ENCODE results near the gene ADGRF1. TPM values are rescaled to one million over a fixed set of nuclear protein-coding genes. Genes with fewer than 3 reads are reported as not detected.

ADGRF1 gene
- total RNA-seq, 1 experiment from 2014 or later: 256 TPM

DNA sequence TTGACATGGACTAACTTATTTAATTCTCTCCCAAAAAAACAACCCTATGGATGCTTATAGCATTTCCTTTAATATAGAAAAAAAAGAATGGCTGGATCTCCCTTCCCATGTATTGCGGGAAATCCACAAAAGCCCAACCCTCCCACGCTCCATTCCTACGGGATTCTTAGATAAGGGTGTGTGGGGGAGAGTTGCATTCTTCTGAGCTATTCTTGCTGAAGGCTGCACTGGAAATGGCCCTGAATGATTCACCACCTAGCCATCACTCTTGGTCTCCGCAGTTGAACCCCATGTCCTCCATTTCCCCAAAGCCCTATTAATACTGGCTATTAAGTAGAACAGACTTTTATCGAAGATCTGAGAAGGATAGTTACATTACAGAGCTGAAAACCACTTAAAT is 78.5 kb downstream of the ADGRF1 start:
- CTCF ChIA-PET: no interaction called here
- H3K27ac Mint-ChIP-seq (ENCODE audit: unreplicated experiment): no peak overlapping the region
- intact Hi-C loops (cut with micrococcal nuclease; ENCODE audit: unreplicated experiment): no loop called here
- TF ChIP-seq, protein P1, sequence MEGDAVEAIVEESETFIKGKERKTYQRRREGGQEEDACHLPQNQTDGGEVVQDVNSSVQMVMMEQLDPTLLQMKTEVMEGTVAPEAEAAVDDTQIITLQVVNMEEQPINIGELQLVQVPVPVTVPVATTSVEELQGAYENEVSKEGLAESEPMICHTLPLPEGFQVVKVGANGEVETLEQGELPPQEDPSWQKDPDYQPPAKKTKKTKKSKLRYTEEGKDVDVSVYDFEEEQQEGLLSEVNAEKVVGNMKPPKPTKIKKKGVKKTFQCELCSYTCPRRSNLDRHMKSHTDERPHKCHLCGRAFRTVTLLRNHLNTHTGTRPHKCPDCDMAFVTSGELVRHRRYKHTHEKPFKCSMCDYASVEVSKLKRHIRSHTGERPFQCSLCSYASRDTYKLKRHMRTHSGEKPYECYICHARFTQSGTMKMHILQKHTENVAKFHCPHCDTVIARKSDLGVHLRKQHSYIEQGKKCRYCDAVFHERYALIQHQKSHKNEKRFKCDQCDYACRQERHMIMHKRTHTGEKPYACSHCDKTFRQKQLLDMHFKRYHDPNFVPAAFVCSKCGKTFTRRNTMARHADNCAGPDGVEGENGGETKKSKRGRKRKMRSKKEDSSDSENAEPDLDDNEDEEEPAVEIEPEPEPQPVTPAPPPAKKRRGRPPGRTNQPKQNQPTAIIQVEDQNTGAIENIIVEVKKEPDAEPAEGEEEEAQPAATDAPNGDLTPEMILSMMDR (IDR thresholded peaks at IDR 0.05; ENCODE audit: unreplicated experiment): no peak
- H3K27me3 Mint-ChIP-seq (ENCODE audit: unreplicated experiment): no peaks in the 10 kb centered on the region
- H3K4me3 Mint-ChIP-seq (ENCODE audit: low read depth, unreplicated experiment): no peak overlapping the region
- BruUV-seq (replicated peaks): no TSS peak
- H3K4me1 Mint-ChIP-seq (ENCODE audit: low read depth, unreplicated experiment): peaks cover 15% of the 10 kb centered on the region
- no peaks in the 10 kb centered on the region for H3K36me3 Mint-ChIP-seq (ENCODE audit: insufficient read depth, unreplicated experiment)
- DNase-seq: no peak
- no peaks in the 10 kb centered on the region for H3K9me3 Mint-ChIP-seq (ENCODE audit: low read depth, unreplicated experiment)

DNA sequence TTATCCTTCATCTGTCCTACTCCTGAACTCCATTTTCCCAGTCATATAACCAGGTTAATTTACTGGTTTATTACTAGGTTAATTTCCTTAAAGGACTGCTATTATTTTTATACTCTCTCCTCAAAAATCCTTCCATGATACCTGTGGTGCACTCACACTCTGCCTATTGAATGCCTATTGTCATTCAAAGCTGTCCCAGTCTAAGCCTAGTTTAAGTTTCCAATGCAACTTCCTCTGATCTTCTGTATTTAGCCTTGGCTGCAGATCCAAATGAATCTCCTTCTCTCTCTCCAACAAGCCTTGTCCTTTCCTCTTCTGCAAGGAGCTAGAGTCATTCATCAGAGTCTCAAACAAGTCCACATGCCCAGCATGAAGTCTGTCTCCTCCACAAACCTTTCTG is 79.1 kb downstream of the ADGRF1 start:
- no peaks in the 10 kb centered on the region for H3K36me3 Mint-ChIP-seq (ENCODE audit: insufficient read depth, unreplicated experiment)
- no peaks in the 10 kb centered on the region for H3K27me3 Mint-ChIP-seq (ENCODE audit: unreplicated experiment)
- CTCF ChIA-PET: no interaction called here
- peaks cover 15% of the 10 kb centered on the region for H3K4me1 Mint-ChIP-seq (ENCODE audit: low read depth, unreplicated experiment)
- TF ChIP-seq, protein P1 (IDR thresholded peaks at IDR 0.05; ENCODE audit: unreplicated experiment): no peak
- no peak overlapping the region for H3K27ac Mint-ChIP-seq (ENCODE audit: unreplicated experiment)
- no peak for DNase-seq
- no peak overlapping the region for H3K4me3 Mint-ChIP-seq (ENCODE audit: low read depth, unreplicated experiment)
- intact Hi-C loops (cut with micrococcal nuclease; ENCODE audit: unreplicated experiment): no loop called here
- no peaks in the 10 kb centered on the region for H3K9me3 Mint-ChIP-seq (ENCODE audit: low read depth, unreplicated experiment)
- no TSS peak for BruUV-seq (replicated peaks)

DNA sequence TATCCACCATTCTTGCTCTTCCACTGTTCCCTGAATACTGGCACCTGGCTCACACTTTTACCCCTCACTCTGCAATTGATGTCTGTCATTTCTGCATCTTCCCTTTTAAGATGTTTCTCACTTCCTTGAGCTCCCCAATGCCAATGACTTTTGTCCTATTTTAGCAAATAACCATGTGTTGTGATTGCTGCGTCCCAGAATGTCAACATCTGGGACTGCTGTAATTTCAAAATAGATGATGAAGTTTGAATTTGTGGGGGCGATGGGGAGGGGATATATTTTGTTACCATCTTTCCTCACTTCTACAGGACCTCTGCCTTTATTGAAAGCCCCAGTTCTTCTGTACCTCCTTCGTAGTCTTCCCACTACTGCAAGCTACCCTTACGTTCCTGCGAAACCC is 80.4 kb downstream of the ADGRF1 start:
- TF ChIP-seq, protein P1 (IDR thresholded peaks at IDR 0.05; ENCODE audit: unreplicated experiment): no peak
- H3K9me3 Mint-ChIP-seq (ENCODE audit: low read depth, unreplicated experiment): no peaks in the 10 kb centered on the region
- no peak overlapping the region for H3K4me3 Mint-ChIP-seq (ENCODE audit: low read depth, unreplicated experiment)
- intact Hi-C loops (cut with micrococcal nuclease; ENCODE audit: unreplicated experiment): no loop called here
- no peaks in the 10 kb centered on the region for H3K36me3 Mint-ChIP-seq (ENCODE audit: insufficient read depth, unreplicated experiment)
- H3K27me3 Mint-ChIP-seq (ENCODE audit: unreplicated experiment): no peaks in the 10 kb centered on the region
- DNase-seq: no peak
- CTCF ChIA-PET: no interaction called here
- H3K27ac Mint-ChIP-seq (ENCODE audit: unreplicated experiment): no peak overlapping the region
- BruUV-seq (replicated peaks): no TSS peak
- peaks cover 6% of the 10 kb centered on the region for H3K4me1 Mint-ChIP-seq (ENCODE audit: low read depth, unreplicated experiment)

DNA sequence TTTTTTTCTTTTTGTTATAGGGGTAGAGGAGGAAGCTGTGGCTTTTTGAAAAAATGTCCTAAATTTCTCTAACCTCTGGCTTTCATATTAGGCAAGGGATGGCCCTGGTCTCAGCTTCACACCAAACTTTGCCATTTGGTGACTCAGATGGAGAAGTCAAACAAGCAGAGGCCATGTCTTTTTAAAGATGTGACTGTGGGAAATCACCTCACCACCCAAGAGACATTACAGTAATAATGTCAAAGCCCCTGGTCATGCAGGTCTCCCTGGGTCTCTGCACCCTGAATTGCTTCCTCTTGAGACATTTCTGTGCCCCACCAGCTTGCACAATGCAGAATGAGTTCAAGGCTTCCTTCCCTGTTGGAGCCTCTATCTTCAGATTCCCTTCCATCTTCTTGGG is 80.9 kb downstream of the ADGRF1 start:
- TF ChIP-seq, protein P1 (IDR thresholded peaks at IDR 0.05; ENCODE audit: unreplicated experiment): no peak
- no peaks in the 10 kb centered on the region for H3K36me3 Mint-ChIP-seq (ENCODE audit: insufficient read depth, unreplicated experiment)
- DNase-seq: no peak
- no peaks in the 10 kb centered on the region for H3K9me3 Mint-ChIP-seq (ENCODE audit: low read depth, unreplicated experiment)
- H3K4me3 Mint-ChIP-seq (ENCODE audit: low read depth, unreplicated experiment): no peak overlapping the region
- no peak overlapping the region for H3K27ac Mint-ChIP-seq (ENCODE audit: unreplicated experiment)
- no TSS peak for BruUV-seq (replicated peaks)
- intact Hi-C loops (cut with micrococcal nuclease; ENCODE audit: unreplicated experiment): no loop called here
- CTCF ChIA-PET: no interaction called here
- H3K4me1 Mint-ChIP-seq (ENCODE audit: low read depth, unreplicated experiment): peaks cover under 1% of the 10 kb centered on the region
- H3K27me3 Mint-ChIP-seq (ENCODE audit: unreplicated experiment): no peaks in the 10 kb centered on the region
